ENCODE measurements around the gene RFT1.

Gene RFT1, protein sequence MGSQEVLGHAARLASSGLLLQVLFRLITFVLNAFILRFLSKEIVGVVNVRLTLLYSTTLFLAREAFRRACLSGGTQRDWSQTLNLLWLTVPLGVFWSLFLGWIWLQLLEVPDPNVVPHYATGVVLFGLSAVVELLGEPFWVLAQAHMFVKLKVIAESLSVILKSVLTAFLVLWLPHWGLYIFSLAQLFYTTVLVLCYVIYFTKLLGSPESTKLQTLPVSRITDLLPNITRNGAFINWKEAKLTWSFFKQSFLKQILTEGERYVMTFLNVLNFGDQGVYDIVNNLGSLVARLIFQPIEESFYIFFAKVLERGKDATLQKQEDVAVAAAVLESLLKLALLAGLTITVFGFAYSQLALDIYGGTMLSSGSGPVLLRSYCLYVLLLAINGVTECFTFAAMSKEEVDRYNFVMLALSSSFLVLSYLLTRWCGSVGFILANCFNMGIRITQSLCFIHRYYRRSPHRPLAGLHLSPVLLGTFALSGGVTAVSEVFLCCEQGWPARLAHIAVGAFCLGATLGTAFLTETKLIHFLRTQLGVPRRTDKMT

DNA sequence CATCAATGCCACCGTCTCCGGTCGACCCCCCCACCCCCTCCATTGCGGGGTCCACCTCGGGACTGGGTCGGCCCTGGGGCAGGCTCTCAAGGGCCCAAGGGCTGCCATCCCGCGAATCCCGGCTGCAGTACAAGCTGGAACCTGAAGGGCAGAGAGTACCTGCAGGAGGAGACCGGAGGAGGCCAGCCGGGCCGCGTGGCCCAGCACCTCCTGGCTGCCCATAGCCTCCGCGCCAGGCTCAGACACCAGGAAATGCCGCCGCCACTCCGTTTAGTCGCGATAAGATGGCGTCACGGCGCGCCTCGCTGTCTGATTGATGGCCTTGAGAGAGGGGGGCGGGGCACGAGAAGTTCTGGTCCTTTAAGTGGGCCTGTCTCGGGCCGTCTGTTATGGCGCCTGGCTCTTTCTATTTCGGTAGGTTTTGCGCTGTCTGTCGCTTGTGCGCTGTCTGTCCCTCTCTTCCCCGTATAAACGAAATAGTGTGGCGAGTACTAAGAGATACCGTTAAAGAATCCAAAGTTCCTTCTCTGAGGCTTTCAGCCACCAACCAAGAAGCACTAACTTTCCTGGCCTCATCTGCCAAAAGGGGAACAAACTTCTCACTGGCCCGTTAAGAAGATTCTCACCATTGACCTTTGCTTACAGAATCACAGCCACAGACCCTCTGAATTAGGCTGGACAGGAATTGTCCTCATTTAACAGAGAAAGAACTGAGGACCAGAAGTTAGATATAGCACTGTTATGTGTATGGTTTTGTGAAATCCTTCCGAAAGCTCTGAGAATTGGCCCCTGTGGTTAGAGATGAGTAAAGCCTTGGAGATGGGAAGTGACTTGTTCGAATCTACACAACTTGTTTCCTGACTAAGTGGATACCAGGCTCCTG is at the start of gene RFT1:
RFT1 (minus strand) TSS at position 257 of the 883 bp plus-strand sequence; CDS start at position 222, 35 bp downstream.
- DNase-seq, result peak; percentile 98

DNA sequence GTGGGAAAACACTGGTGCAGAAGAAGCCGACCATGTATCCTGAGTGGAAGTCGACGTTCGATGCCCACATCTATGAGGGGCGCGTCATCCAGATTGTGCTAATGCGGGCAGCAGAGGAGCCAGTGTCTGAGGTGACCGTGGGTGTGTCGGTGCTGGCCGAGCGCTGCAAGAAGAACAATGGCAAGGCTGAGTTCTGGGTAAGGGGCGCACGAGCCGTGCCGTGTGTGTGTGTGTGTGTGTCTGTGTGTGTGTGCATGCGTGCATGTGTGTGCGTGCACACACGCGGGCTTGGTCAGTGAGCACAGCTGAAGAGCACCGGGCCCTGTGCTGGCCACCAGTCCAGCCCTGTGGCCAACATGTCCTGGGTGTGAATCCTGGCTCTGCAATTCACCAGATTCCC is 49.3 kb upstream of the RFT1 start:
- DNase-seq, result no peak

DNA sequence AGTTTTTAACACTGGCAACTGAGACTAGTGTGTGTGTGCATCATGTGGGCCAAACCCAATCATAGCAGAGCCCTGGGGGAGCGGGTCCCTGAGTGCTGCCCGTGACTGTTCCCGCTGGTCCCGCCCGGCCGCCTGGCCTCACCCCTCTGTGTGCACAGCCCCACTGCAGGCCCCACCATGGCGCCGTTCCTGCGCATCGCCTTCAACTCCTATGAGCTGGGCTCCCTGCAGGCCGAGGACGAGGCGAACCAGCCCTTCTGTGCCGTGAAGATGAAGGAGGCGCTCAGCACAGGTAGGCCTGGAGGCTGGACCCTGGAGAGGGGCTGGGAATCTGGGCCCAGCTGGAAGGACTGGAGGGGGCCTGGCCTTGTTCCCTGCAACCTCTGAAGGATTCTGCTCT is 48.0 kb upstream of the RFT1 start:
- no peak for DNase-seq

DNA sequence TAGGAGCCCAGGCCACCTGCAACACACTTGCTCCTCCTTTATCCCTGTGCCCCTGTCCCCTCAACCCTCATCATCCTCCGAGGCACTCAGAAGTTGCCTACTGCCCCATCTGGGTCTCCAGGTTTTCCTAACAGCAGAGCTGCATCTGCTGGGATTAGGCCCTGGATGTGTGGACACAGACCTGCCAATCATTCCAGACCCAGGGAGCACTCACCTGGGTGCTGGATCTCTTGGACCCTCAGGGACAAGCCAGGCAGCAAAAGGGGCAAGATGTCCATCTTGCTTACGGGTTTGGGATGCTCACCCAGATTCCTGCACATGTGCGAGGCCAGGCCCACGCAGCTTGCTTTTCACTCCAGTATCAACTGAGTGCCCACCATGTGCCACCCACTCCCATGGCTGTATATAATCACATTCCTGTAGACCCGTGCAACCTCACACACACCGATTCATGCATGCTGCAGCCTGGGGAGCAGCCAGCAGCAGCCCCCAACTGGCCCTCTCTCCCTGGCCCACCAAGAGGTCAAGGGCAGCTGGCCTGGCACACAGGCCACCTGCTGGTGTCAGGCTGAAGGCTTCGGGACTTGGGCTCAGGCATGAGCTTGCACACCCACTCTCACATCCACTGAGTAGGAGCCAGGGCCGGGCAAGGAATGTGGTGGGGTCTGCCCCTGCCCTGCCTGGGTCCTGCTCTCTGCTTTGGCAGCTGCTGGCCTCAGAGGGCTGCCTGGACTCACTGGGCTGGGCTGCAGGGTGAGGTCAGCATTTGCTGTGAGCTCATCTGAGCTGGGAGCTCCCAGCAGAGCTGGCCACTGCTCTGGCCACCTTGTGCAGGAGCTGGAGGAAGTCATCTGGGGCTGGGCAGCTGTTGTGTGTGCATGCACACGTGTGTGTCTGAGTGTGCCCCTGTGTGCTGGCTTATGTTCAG is 45.6 kb upstream of the RFT1 start:
- DNase-seq, result no peak

DNA sequence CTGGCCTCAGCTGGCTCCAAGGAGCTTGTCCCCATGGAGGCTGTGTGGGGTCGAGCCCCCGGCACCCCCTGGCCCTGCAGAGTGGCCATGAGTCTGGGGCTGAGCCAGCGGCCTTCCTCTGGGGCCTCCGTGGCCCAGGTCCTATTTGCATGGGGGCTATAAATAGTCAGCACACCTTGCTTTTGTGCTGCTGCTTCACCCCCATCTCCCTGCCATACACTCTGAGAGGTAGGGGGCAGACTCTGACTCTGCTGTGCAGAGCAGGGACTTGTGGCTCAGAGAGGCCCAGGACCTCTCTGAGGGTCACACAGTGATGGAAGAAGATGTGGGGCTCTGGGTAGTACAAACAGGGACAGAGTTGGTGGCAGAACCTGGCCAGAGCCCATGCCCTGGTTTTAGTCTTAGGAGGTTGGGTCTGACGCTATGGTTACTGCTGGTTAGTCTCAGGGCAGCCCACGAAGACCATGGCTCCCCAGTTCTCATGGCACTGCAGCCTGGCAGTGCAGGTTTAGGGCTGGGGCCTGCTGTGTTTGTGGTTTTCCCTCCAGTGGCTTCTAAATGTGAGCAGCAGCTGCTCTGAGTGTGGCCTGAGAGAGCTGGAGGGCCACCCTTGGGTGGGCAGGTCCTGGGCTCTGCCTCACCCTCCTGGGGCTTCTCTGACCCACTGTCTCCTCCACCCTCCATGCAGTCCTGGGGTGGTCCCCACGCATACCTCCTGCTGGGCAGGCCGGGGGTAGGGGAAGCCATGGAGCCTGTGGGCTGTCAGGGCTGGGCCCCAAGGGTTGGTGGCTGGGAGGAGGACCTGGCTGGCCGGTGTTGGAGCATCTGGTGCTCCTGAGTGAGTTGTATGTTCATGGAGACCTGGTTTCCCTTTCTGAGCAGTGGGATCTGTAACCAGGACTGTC is 44.4 kb upstream of the RFT1 start:
- no peak for DNase-seq

DNA sequence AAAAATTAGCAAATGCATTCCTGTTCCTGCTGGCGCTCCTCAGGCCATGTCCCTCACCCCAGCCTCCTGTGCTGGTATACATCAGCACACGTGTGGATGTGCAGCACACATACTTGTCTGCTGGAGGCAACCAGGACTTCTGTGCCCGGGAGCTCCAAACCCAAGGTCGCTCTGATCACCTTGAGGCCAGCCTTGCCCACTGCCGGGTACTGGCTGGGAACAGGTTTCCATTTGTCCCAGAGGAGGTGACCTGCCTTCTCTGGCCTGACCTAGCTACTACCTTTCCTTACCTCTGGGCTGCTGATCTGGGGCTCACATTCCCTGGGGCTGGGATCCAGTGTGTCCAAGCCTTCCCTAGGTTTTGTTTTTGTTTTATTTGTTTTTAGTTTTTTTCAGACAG is 42.9 kb upstream of the RFT1 start:
- DNase-seq, result no peak

DNA sequence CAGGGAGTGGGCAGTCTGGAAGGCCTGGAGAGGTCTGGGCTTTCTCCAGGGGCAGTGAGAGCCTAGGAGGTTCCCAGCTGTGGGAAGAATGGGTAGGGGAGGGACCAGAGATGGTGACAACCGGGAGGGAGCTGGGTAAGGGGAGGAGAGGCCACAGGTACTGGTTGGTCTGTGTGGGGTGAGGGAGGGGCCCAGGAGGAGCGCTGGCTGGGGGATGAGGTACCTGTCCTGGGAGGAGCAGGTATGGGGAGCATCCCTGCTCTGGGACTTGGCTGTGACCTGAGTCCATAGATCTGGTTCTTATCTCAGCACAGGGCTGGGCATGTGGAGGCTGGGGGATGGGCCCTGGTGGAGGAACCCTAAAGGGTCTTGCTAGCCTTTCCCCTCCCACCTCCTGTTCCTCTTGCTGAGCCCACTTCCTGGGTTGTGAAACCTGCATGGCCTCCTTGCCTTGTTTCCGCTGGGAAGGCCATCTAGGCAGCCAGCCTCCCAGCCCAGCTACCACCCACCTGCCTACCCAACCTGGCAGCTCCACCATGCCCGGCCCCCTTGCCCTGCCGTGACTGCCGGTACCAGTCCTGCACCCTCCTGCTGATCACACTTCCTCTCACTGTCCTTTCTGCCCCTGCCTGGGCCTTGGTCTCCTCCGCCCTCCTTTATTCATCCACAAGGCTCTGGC is 41.7 kb upstream of the RFT1 start:
- DNase-seq, result no peak

DNA sequence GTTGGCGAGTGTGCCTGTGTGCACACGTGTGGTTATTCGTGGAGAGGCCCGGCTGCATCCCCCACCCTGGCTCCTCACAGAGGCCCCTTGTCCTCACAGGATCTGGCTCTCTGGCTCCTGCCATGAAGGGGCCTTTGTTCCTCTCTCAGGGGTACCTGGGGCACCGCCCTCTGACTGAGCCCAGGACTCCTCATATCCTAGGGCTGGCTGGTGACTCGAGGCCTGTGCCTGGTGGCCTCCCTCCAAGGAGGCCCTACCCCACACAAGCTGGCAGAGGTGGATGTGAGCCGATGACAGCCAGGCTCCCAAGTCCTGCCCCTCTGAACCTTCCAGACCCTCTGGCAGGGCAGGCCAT is 40.8 kb upstream of the RFT1 start:
- DNase-seq, result no peak

DNA sequence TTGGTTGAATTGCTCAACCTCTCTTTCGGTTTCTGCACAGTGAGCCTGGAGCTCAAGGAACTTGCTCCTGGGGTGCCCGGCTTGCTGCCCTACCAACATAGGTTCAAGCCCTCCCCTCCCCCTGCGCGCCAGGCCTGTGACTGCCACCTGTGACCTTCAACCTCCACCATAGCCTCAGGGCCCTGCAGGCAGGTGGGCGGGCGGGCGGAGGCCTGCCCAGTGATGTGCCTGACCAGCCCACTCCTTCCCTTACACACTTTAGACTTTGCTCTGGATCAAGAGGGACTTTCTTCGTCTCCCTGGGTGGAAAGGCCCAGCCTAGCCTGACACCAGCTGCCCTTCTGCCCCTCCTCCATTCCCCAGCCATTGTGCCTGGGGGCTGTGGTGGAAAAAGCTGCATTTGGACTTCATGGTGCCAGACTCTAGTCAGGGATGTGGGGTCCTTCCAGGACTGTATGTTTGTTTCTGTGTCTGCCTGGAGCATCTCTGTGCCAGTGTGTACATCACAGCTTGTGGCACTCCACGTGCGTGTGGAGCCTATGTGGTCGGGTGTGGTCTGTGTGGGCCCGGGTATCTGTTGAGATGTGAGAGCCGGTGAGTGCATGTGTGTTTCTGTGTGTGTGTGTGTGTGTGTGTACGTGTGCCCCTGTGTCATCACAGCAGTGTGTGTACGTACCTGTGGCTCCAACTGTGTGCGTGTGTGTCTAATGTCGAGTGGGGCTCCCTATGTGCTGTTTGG is 40.3 kb upstream of the RFT1 start:
- peak; percentile 18 for DNase-seq

DNA sequence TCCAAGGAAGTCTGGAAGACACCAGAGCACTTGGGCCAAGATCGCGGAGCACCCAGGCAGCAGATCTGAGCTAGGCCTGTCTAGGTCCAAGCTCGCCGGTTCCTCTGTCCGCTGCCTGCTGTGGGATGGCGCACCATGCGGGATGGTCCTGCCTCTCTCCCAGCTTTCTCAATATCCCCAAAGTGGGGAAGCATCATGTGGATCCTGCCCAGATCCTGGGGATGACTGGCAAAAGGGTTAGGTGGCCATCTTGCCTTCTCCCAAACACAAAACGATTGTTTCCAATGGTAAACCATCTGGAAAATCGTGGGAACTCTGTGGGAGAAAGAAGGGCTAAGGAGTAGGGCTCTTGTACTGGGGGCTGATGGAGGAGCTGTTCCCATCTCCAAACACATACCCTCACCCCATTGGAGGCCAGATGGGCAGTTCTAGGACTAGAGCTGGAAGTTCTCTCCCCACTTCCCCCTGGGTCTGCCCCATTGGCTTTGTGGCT is 39.6 kb upstream of the RFT1 start:
- no peak for DNase-seq

DNA sequence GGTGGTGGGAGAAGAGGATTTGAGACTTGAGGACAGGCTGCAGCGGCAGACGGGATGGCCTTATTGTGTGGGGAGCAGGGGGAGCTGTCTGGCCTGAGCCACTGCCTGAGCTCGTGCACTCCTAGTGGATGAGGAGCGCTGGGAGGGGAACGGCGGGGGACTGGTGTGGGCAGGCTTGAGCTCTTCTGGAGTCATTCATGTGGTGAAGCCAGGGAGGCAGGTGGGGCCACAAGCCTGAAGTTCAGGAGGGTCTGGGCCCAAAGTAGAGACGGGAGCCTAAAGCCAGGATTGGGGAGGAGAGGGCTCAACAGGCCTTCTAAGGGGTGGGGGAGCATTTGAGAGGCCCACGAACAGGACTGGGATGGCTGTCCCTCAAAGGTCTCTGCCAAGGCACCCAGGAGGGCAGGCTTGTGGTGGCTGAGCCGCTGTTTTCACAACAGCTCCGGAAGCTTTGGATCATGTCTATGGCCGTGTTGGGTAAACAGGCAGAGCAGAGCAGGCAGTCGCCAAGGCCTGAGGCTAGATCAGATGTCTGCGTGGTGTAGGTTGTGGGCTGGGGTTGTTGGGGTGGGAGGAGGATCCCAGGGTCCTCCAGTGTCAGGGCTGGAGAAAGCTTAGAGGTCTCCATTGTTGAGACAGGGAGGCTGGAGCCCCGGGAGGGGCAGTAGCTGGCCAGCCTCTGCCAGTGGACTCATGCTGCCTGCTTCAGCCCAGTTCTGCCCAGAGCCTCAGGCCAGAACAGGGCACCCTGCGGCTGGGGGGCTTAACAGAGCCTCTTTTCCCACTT is 39.0 kb upstream of the RFT1 start:
- no peak for DNase-seq

DNA sequence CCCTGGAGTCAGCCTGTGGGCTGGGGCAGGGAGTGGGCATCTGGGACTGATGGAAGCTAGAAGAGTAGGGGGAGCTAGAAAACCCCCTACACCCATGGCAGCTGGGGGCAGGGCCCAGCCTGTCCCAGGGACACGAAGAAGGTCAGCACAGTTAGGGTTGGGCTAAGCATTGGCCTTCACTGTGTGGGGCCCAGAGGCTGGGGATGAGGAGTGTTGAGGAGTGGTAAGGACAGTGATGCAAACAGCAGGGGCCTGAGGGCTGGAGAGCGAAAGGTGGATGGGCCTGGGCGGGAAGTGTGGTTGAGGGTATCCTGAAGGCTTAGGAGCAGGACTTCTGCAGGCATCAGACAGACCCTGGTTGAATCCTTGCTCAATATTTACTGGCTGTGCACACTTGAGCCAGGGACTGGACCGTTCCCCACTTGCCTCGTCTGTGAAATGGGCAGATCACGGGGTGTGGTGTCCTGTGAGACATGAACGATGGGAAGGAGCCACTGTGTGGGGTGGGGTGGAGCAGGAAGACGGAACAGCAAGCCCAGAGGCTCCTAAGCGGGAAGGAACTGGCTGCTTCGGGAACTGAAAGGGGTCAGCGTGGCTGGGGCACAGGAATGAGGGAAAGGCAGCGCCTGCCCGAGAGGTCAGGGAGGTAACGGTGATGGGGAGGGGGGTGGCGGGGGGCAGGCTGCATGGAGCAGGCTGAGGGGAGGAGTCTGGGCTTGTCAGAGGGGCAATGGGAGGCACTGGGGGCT is 38.1 kb upstream of the RFT1 start:
- no peak for DNase-seq

DNA sequence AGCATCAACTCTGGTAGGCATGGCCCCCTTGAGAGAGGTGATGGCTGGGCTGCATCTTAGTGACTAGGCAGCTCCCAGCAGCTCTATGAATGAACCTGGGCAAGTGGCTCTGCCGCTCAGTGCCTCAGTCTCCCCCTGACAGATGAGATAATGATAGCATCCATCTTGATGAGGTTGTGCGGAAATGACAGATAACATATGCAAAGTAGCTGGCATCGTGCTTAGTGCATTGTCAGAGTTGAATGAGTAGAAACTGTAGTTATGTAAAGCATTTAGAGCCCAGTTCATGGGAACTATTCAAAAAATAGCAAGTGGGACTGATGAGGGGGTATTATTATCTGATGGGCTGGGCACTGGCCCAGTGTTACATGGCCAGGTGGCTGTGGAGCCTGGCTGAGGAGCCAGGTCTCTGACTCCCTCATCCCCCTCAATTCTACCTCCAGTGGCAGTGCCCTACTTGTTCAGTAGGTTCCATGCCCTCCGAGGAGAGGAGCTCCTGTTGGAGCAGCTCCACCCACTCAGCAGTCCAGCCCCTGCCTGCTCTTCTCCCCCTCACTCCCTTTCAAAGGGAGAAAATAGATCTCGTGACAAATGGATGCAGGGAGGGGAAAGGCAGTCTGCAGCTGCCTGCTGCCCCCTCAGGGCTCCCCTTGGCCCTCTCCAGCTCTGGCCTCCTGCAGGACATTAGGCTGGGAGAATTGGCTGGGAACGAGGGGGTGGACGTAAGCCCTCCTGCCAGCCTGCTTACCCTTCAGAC is 37.4 kb upstream of the RFT1 start:
- no peak for DNase-seq

DNA sequence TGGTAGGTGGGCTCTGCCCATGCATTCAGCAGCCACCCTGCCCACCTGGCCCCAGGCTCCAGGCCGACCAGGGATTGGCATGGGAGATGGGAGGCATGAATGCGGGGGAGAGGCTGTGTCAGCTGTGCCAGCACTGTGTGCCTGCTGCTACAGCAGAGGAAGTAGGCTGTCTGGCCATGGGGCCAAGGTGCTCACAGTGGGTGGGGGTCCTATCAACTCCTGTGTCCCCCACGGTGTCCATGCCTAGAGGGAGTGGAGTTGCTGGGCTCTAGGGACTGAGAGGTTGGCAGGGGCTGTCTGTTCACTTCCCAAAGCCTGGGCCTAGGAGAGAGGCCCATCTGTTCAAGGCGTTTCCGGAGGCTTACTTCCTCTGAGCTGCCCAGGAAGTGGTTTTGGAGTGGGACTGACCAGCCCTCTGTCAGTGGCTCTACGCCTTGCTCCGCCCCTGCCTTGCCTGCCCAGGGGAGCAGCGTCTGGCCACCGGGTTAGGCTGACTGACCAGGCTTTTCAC is 36.6 kb upstream of the RFT1 start:
- no peak for DNase-seq

DNA sequence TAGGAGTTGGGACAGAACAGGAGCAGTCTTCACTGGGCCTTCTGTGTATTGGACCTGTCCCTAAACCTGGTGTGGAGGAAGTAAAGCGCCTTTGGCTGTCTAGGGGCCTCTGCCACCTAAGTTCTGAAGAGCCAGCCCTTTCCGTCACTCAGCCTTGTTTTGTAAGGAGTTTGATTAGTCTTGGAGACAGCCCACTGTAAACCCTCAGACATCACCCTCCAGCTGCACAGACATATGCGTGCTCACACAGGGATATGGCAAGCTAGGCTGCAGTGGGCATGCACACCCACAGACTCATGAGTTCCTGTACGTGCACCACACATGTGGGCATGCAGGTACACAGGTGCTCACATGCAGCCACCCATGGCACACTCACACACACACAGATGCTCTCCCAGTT is 36.0 kb upstream of the RFT1 start:
- no peak for DNase-seq

DNA sequence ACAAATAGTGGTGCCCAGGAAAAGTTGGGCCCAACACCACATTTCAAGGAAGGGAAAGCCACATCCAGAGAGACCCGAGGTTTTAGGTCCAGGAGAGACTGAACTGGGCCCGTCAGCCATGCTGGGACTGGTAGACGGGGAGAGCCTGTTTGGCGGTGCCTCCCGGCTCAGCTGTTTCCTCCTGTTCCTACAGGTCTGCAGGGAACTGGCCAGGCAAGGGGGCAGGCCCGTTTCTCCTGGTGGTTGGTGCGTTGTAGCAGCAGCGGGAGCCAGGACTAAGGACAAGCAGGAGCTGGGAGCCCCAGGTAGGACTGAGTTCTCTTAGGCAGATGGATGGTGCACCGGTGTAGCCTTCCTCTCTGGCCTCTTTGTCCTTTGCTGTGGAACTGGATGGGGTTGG is 34.7 kb upstream of the RFT1 start:
- no peak for DNase-seq

Data from activated naive CD4-positive, alpha-beta T cell treated with Interleukin-2 at 50 U/mL for 16 hours (primary cell).